Astrocyte of the cerebellum (primary cell): Measurements from ENCODE around the gene TMEM127.

Source experiments
- DNase-seq: peaks from one replicate; pipeline ENCODE4 v3.0.0-alpha.2; 2011; ENCODE audit warnings: low read depth
- H3K4me3 ChIP-seq: 2 replicates; pipeline ENCODE4 v1.5.1; 2011; ENCODE audit warnings: mild to moderate bottlenecking, low read depth, low read length, moderate library complexity
- CTCF ChIP-seq: IDR thresholded peaks from 2 replicates; pipeline ENCODE4 v1.5.1; 2012; ENCODE audit warnings: low read length, low read depth, moderate library complexity, mild to moderate bottlenecking; ENCODE audit errors: missing control alignments
- in situ Hi-C: cut with HindIII; loops from 2 replicates; pipeline ENCODE4 v1.10.0; 2017; ENCODE audit warnings: low sequenced_read_pairs

TMEM127 gene

GRCh38 chr2:96248624-96249023 is 17.2 kb downstream of the TMEM127 start:
- no peak for TF ChIP-seq CTCF
- in situ Hi-C loops, result no loop called here
- no peak for DNase-seq
- H3K4me3 ChIP-seq, result no peak overlapping the region

GRCh38 chr2:96247896-96248295 is 17.9 kb downstream of the TMEM127 start:
- no peak for TF ChIP-seq CTCF
- in situ Hi-C loops, result no loop called here

GRCh38 chr2:96247009-96247408 is 18.8 kb downstream of the TMEM127 start:
- no peak for TF ChIP-seq CTCF
- no peak overlapping the region for H3K4me3 ChIP-seq
- DNase-seq, result no peak
- in situ Hi-C loops, result no loop called here

More at GRCh38 chr2:96247896-96248295, 17.9 kb downstream of the TMEM127 start:
- DNase-seq, result no peak
- H3K4me3 ChIP-seq, result no peak overlapping the region

- no peak for DNase-seq
- no peak for TF ChIP-seq CTCF
- no peak overlapping the region for H3K4me3 ChIP-seq
- in situ Hi-C loops, result no loop called here
These were observed 20.0 kb downstream of the TMEM127 start for GRCh38 chr2:96245609-96246390.

- no peak for TF ChIP-seq CTCF
- no peak overlapping the region for H3K4me3 ChIP-seq
- DNase-seq, result no peak
- in situ Hi-C loops, result no loop called here
These were observed 22.0 kb downstream of the TMEM127 start for GRCh38 chr2:96243843-96244242.

- DNase-seq, result no peak
- in situ Hi-C loops, result no loop called here
- no peak for TF ChIP-seq CTCF
- no peak overlapping the region for H3K4me3 ChIP-seq
These were observed 23.7 kb downstream of the TMEM127 start for GRCh38 chr2:96241900-96242611.
